SJCRH30 (cell line): ENCODE data around the gene METAP1D. TPM values are rescaled to one million over a fixed set of nuclear protein-coding genes. Genes with fewer than 3 reads are reported as not detected.
A peak's percentile ranks its signal among the peaks of the same experiment; 100 is the strongest.

ENCODE experiments used
- DNase-seq, 2 experiments: peaks; one replicate each; pipeline ENCODE4 v3.0.0-alpha.2; 2015 to 2020
- H3K27ac ChIP-seq: fragments of 250-450 bp; sonication (Bioruptor Pico); 2 replicates; pipeline ENCODE4 v1.5.1; 2020; ENCODE audit warnings: mild to moderate bottlenecking, moderate library complexity
- H3K27me3 ChIP-seq: fragments of 250-450 bp; sonication (Bioruptor Pico); 2 replicates; pipeline ENCODE4 v1.5.1; 2020; ENCODE audit warnings: mild to moderate bottlenecking, moderate library complexity
- H3K36me3 ChIP-seq: fragments of 250-450 bp; sonication (Bioruptor Pico); 2 replicates; pipeline ENCODE4 v1.5.1; 2020; ENCODE audit warnings: mild to moderate bottlenecking, moderate library complexity
- H3K4me1 ChIP-seq: fragments of 250-450 bp; sonication (Bioruptor Pico); 2 replicates; pipeline ENCODE4 v1.5.1; 2020; ENCODE audit warnings: mild to moderate bottlenecking, moderate library complexity
- H3K4me3 ChIP-seq: fragments of 250-450 bp; sonication (Bioruptor Pico); 2 replicates; pipeline ENCODE4 v1.5.1; 2020; ENCODE audit warnings: mild to moderate bottlenecking, moderate library complexity
- H3K9me3 ChIP-seq: fragments of 250-450 bp; sonication (Bioruptor Pico); replicated peaks from 2 replicates; pipeline ENCODE4 v1.5.1; 2020; ENCODE audit warnings: mild to moderate bottlenecking, moderate library complexity
- total RNA-seq: library from RNA; depleted of rRNA; stranded (reverse); fragments of >200 nt; shearing (Covaris generic); gene quantifications from 2 replicates; pipeline ENCODE4 v1.2.3, GENCODE V29; 2014

METAP1D gene
- total RNA-seq, 1 experiment from 2014 or later: 6.0 TPM

DNA sequence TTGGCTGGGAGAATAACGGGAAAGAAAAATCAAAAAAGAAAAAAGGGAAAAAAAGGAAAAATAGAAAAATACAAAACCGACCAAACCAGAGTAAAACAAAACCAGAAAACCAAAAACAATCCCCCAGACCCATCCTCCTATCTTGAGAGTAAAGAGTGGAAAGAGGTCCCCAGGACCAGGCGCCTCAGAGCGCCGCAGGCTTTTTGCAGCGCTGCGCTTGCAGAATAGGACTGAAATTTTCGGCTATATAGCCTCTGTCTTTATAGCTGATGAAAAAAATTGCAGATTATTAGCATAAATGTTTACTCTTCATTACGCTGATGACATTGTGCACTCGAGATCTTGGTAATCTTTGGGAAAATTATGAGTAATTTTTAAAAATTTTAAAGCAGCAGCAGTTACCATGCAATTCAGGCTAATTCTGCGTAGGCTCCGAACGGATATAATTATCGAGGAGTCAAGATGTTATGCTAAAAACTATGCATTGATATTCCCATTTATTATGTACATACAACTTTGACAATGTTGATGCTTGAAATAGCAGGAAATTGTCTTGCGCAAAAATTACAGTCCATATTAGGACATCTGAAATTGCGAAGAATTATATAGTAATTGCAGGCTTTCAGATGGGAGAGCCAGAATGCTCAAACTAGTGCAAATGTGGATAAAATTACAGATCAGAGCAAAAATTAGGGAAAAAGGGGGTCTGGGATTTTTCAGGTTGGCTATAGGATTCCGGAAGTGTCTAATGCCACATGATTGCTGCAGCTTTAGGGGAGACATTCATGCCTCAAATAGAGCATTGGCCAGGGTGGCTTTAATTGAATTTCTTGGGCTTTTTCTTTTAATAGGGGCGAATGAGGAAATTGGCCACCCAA lies 93.9 kb downstream of the METAP1D start:
- 0 out of 2 replicates have a peak, but pooled peaks cover 2% of the 10 kb centered on the region for H3K36me3 ChIP-seq
- H3K27me3 ChIP-seq: no peaks in the 10 kb centered on the region
- no peaks in the 10 kb centered on the region for H3K4me1 ChIP-seq
- no peaks in the 10 kb centered on the region for H3K9me3 ChIP-seq
- H3K4me3 ChIP-seq: peak overlapping the region; percentile 74
- DNase-seq: no peak
- H3K27ac ChIP-seq: no peak overlapping the region; the same call in 1 of the 2 replicates

DNA sequence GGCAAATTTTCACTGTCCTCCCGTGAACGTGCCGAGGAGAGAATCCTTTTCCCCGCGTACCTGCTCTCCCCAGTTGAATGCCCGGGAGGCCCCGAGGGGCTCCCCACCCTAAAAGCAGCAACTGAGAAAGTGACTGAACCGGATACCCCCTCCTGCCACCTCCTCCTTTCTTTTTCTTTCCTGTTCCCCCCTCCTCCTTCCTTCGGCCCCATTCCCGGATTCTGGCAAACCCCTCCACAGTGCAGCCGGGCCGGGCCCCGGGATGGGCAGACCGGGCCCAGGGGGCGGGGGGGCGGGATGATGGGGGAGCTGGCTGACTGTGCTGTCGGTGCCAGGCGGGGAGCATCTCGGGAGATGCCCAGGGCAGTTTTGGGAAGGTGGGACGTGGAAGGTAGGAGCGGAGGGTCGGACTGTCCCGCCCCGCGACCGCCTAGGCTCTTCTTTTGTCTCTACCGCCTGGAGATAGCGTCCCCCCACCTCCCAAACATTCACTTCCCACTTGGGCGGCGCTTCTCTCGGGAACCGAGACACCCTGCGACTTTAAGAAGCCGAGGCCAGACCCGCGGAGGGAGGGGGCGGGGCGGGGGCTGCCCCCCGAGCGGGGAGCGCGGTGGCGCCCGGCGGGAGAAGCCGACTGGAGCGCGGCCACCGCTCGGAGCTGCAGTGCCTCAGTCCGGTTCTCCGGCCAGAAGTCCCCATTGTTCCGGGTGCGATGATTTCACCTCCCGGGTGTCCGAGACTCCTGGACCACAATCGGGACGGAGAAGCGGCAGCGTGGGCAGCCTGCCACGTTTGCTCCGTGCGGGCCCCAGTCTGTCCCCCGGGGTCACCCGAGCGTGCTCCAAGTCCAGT lies 94.8 kb downstream of the METAP1D start:
- H3K36me3 ChIP-seq: no peaks in the 10 kb centered on the region
- peak; percentile 75 to 82 for DNase-seq
- peak overlapping the region; percentile 56 for H3K27ac ChIP-seq
- H3K4me1 ChIP-seq: no peaks in the 10 kb centered on the region
- H3K27me3 ChIP-seq: no peaks in the 10 kb centered on the region
- no peaks in the 10 kb centered on the region for H3K9me3 ChIP-seq
- H3K4me3 ChIP-seq: peak overlapping the region; percentile 74

GRCh38 chr2:172095146-172095904 lies 95.6 kb downstream of the METAP1D start:
- Histone ChIP-seq H3K27ac (peak overlapping the region; percentile 56), H3K4me1 (no peaks in the 10 kb centered on the region), H3K27me3 (no peaks in the 10 kb centered on the region), H3K36me3 (no peaks in the 10 kb centered on the region), H3K4me3 (peak overlapping the region; percentile 74), H3K9me3 (no peaks in the 10 kb centered on the region)
- peak; percentile 67 to 71 for DNase-seq

DNA sequence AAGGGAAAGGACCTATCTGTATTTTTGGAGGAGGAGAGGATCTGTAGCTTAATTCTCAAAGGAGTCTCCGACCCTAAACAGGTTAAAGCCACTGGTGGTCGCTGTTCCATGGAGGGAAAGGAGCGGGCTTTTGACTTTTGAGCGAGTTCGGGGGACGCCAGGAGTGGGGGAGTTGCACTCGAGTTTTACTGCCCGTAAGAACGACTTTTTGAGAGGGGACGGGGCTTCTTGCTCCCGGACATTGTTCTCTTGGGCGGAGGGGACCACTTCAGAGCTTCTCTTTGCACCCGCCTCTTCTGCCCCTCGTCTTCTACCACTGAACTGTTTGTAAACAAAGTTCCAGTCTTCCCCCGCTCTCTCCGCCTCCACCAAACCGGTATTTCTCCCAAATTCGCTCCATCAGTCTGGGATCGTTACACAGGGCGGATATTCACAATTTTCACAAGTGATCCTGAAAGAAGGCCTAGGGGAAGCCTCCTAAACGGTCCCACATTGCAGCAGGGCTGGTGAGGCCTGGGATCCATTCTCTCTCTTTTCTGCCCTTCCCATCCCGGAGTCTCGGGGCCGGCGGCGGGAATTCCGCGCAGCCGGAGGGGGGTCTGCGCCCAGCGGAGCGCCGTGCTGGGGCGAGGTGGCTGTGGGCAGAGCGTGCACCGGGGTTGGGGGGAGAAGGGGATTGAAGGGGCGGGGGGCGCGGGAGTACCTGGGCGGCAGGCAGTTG lies 96.3 kb downstream of the METAP1D start:
- Histone ChIP-seq H3K27ac (peak overlapping the region; percentile 56; the same call in 1 of the 2 replicates), H3K36me3 (no peaks in the 10 kb centered on the region), H3K9me3 (no peaks in the 10 kb centered on the region), H3K4me1 (no peaks in the 10 kb centered on the region), H3K27me3 (no peaks in the 10 kb centered on the region), H3K4me3 (peak overlapping the region; percentile 74)
- DNase-seq: peak; percentile 28 to 58

GRCh38 chr2:172096626-172097547 lies 97.1 kb downstream of the METAP1D start:
- DNase-seq: peak; percentile 36 to 51
- Histone ChIP-seq H3K27me3 (no peaks in the 10 kb centered on the region), H3K9me3 (no peaks in the 10 kb centered on the region), H3K4me1 (no peaks in the 10 kb centered on the region), H3K27ac (peak overlapping the region; percentile 41; the same call in 1 of the 2 replicates), H3K36me3 (no peaks in the 10 kb centered on the region), H3K4me3 (peak overlapping the region; percentile 74)

- H3K9me3 ChIP-seq: no peaks in the 10 kb centered on the region
- H3K27ac ChIP-seq: no peak overlapping the region
- no peaks in the 10 kb centered on the region for H3K36me3 ChIP-seq
- DNase-seq: no peak
- H3K27me3 ChIP-seq: no peaks in the 10 kb centered on the region
- no peaks in the 10 kb centered on the region for H3K4me1 ChIP-seq
- H3K4me3 ChIP-seq: peak overlapping the region; percentile 74
These were observed 97.9 kb downstream of the METAP1D start for GRCh38 chr2:172097557-172098131.

- no peaks in the 10 kb centered on the region for H3K4me1 ChIP-seq
- H3K4me3 ChIP-seq: no peak overlapping the region
- H3K36me3 ChIP-seq: no peaks in the 10 kb centered on the region
- no peak for DNase-seq
- H3K27ac ChIP-seq: no peak overlapping the region
- no peaks in the 10 kb centered on the region for H3K27me3 ChIP-seq
- no peaks in the 10 kb centered on the region for H3K9me3 ChIP-seq
These were observed 98.5 kb downstream of the METAP1D start for GRCh38 chr2:172098287-172098649.

- no peaks in the 10 kb centered on the region for H3K27me3 ChIP-seq
- peak overlapping the region; percentile 18; the same call in 1 of the 2 replicates for H3K27ac ChIP-seq
- peak; percentile 46 to 59 for DNase-seq
- no peaks in the 10 kb centered on the region for H3K9me3 ChIP-seq
- H3K4me3 ChIP-seq: peak overlapping the region; percentile 42
- H3K4me1 ChIP-seq: no peaks in the 10 kb centered on the region
- no peaks in the 10 kb centered on the region for H3K36me3 ChIP-seq
These were observed 99.1 kb downstream of the METAP1D start for GRCh38 chr2:172098650-172099471.

GRCh38 chr2:172099472-172100079 lies 99.8 kb downstream of the METAP1D start:
- no peaks in the 10 kb centered on the region for H3K27me3 ChIP-seq
- H3K36me3 ChIP-seq: no peaks in the 10 kb centered on the region
- H3K9me3 ChIP-seq: no peaks in the 10 kb centered on the region
- no peaks in the 10 kb centered on the region for H3K4me1 ChIP-seq
- DNase-seq: no peak
- H3K27ac ChIP-seq: no peak overlapping the region; the same call in 1 of the 2 replicates
- peak overlapping the region; percentile 42 for H3K4me3 ChIP-seq

- Histone ChIP-seq H3K27ac (no peak overlapping the region), H3K4me1 (no peaks in the 10 kb centered on the region), H3K4me3 (no peak overlapping the region), H3K27me3 (no peaks in the 10 kb centered on the region), H3K9me3 (no peaks in the 10 kb centered on the region), H3K36me3 (no peaks in the 10 kb centered on the region)
- DNase-seq: no peak
These were observed 100.6 kb downstream of the METAP1D start for GRCh38 chr2:172100080-172100934.
